HEK293 (cell line): ENCODE results near the gene PTPRH.
A peak's percentile ranks its signal among the peaks of the same experiment; 100 is the strongest.

Experiments
- GFI1B ChIP-seq: fragments of 450-650 bp; formaldehyde crosslinking; IDR thresholded peaks from 2 replicates; pipeline ENCODE4 v1.5.1; 2016; ENCODE audit warnings: missing biosample characterization, missing genetic modification characterization
- GLIS1 ChIP-seq: fragments of 450-650 bp; formaldehyde crosslinking; IDR thresholded peaks from 2 replicates; pipeline ENCODE4 v1.5.1; 2016; ENCODE audit warnings: missing biosample characterization, missing genetic modification characterization
- GLIS2 ChIP-seq: fragments of 450-650 bp; formaldehyde crosslinking; IDR thresholded peaks from 2 replicates; pipeline ENCODE4 v1.5.1; 2016; ENCODE audit warnings: missing biosample characterization, missing genetic modification characterization
- HOXC10 ChIP-seq: sonication (generic); formaldehyde crosslinking; IDR thresholded peaks from 2 replicates; pipeline ENCODE4 v1.8.1; 2023; ENCODE audit warnings: mild to moderate bottlenecking, missing genetic modification reagents
- KLF1 ChIP-seq: fragments of 450-650 bp; formaldehyde crosslinking; IDR thresholded peaks from 2 replicates; pipeline ENCODE4 v1.5.1; 2016; ENCODE audit warnings: missing biosample characterization, missing genetic modification characterization
- KLF8 ChIP-seq: fragments of 450-650 bp; formaldehyde crosslinking; IDR thresholded peaks from 2 replicates; pipeline ENCODE4 v1.5.1; 2016; ENCODE audit warnings: missing biosample characterization, missing genetic modification characterization
- PBX3 ChIP-seq: sonication (generic); formaldehyde crosslinking; IDR thresholded peaks from 2 replicates; pipeline ENCODE4 v1.8.1; 2022; ENCODE audit warnings: mild to moderate bottlenecking, moderate library complexity, missing genetic modification reagents
- PRDM10 ChIP-seq: fragments of 450-650 bp; formaldehyde crosslinking; IDR thresholded peaks from 2 replicates; pipeline ENCODE4 v1.5.1; 2016; ENCODE audit warnings: missing biosample characterization, missing genetic modification characterization
- PRDM6 ChIP-seq: fragments of 450-650 bp; formaldehyde crosslinking; IDR thresholded peaks from 2 replicates; pipeline ENCODE4 v1.5.1; 2017; ENCODE audit warnings: missing biosample characterization, missing genetic modification characterization
- SCRT2 ChIP-seq: fragments of 450-650 bp; formaldehyde crosslinking; IDR thresholded peaks from 2 replicates; pipeline ENCODE4 v1.5.1; 2016; ENCODE audit warnings: missing biosample characterization, missing genetic modification characterization
- SP2 ChIP-seq: fragments of 450-650 bp; formaldehyde crosslinking; IDR thresholded peaks from 2 replicates; pipeline ENCODE4 v1.5.1; 2016; ENCODE audit warnings: missing biosample characterization, missing genetic modification characterization
- WT1 ChIP-seq: fragments of 450-650 bp; formaldehyde crosslinking; IDR thresholded peaks from 2 replicates; pipeline ENCODE4 v1.5.1; 2016; ENCODE audit warnings: missing biosample characterization, missing genetic modification characterization
- ZBTB26 ChIP-seq: fragments of 450-650 bp; formaldehyde crosslinking; optimal IDR thresholded peaks from 2 replicates; pipeline ENCODE3; 2016; ENCODE audit warnings: missing biosample characterization, mild to moderate bottlenecking, missing genetic modification characterization
- ZBTB6 ChIP-seq: fragments of 450-650 bp; formaldehyde crosslinking; IDR thresholded peaks from 2 replicates; pipeline ENCODE4 v1.5.1; 2017; ENCODE audit warnings: missing biosample characterization, missing genetic modification characterization
- ZEB2 ChIP-seq: fragments of 450-650 bp; formaldehyde crosslinking; IDR thresholded peaks from 2 replicates; pipeline ENCODE4 v1.5.1; 2016; ENCODE audit warnings: missing biosample characterization, missing genetic modification characterization
- ZFHX2 ChIP-seq: fragments of 450-650 bp; formaldehyde crosslinking; conservative IDR thresholded peaks from 2 replicates; pipeline ENCODE4 v1.5.1; 2016; ENCODE audit warnings: missing biosample characterization, missing genetic modification characterization
- ZFP69B ChIP-seq: fragments of 450-650 bp; formaldehyde crosslinking; IDR thresholded peaks from 2 replicates; pipeline ENCODE4 v1.5.1; 2016; ENCODE audit warnings: missing biosample characterization, missing genetic modification characterization
- ZNF18 ChIP-seq: fragments of 450-650 bp; formaldehyde crosslinking; IDR thresholded peaks from 2 replicates; pipeline ENCODE4 v1.5.1; 2016; ENCODE audit warnings: missing biosample characterization, missing genetic modification characterization
- ZNF19 ChIP-seq: fragments of 450-650 bp; formaldehyde crosslinking; IDR thresholded peaks from 2 replicates; pipeline ENCODE4; 2016; ENCODE audit warnings: missing biosample characterization, missing genetic modification characterization, low read depth
- ZNF324 ChIP-seq: fragments of 450-650 bp; formaldehyde crosslinking; IDR thresholded peaks from 2 replicates; pipeline ENCODE4 v1.5.1; 2016; ENCODE audit warnings: missing biosample characterization, missing genetic modification characterization
- ZNF354C ChIP-seq: fragments of 450-650 bp; formaldehyde crosslinking; IDR thresholded peaks from 2 replicates; pipeline ENCODE4 v1.5.1; 2016; ENCODE audit warnings: missing biosample characterization, missing genetic modification characterization, low read depth, borderline replicate concordance
- ZNF391 ChIP-seq: fragments of 450-650 bp; formaldehyde crosslinking; IDR thresholded peaks from 2 replicates; pipeline ENCODE4 v1.5.1; 2016; ENCODE audit warnings: low read depth, missing biosample characterization, missing genetic modification characterization, borderline replicate concordance
- ZNF48 ChIP-seq: fragments of 450-650 bp; formaldehyde crosslinking; IDR thresholded peaks from 2 replicates; pipeline ENCODE4 v1.5.1; 2016; ENCODE audit warnings: missing biosample characterization, missing genetic modification characterization
- ZNF549 ChIP-seq: fragments of 450-650 bp; IDR thresholded peaks from 2 replicates; pipeline ENCODE4 v1.5.1; 2018; ENCODE audit warnings: missing biosample characterization, missing genetic modification characterization, mild to moderate bottlenecking, inconsistent platforms, moderate library complexity
- ZNF561 ChIP-seq: fragments of 450-650 bp; IDR thresholded peaks from 2 replicates; pipeline ENCODE4 v1.5.1; 2018; ENCODE audit warnings: missing biosample characterization, missing genetic modification characterization, borderline replicate concordance
- ZNF624 ChIP-seq: fragments of 450-650 bp; formaldehyde crosslinking; IDR thresholded peaks from 2 replicates; pipeline ENCODE4 v1.5.1; 2017; ENCODE audit warnings: missing biosample characterization, missing genetic modification characterization
- ZNF747 ChIP-seq: fragments of 450-650 bp; formaldehyde crosslinking; IDR thresholded peaks from 2 replicates; pipeline ENCODE4 v1.5.1; 2016; ENCODE audit warnings: missing biosample characterization, missing genetic modification characterization
- ZNF777 ChIP-seq: fragments of 450-650 bp; formaldehyde crosslinking; IDR thresholded peaks from 2 replicates; pipeline ENCODE4 v1.5.1; 2017; ENCODE audit warnings: missing biosample characterization, missing genetic modification characterization, borderline replicate concordance
- ZSCAN23 ChIP-seq: fragments of 450-650 bp; formaldehyde crosslinking; IDR thresholded peaks from 2 replicates; pipeline ENCODE4 v1.5.1; 2016; ENCODE audit warnings: missing biosample characterization, missing genetic modification characterization

PTPRH gene

GRCh38 chr19:55178781-55179599, 30.3 kb downstream of the PTPRH start (continued):
- TF ChIP-seq ZNF18 (tag by site-specific recombination) (no peak), KLF1 (tag by site-specific recombination) (peak; percentile 53; the same call in 1 of the 2 replicates), ZNF624 (tag by site-specific recombination) (no peak), GLIS2 (tag by site-specific recombination) (peak; percentile 37), ZNF391 (no peak), ZFHX2 (tag by site-specific recombination) (peak; percentile 33; the same call in 1 of the 2 replicates), WT1 (0 out of 2 replicates have a peak, but pooled peaks have one; percentile 21), PRDM10 (tag by site-specific recombination) (0 out of 2 replicates have a peak, but pooled peaks have one; percentile 31), ZEB2 (tag by site-specific recombination) (peak; percentile 32; the same call in 1 of the 2 replicates), KLF8 (peak; percentile 88), PRDM6 (no peak), ZNF777 (tag by site-specific recombination) (no peak), ZNF19 (no peak), ZBTB6 (tag by site-specific recombination) (0 out of 2 replicates have a peak, but pooled peaks have one; percentile 40), ZSCAN23 (no peak), GFI1B (tag by site-specific recombination) (no peak), ZNF561 (tag by site-specific recombination) (no peak), ZNF747 (tag by site-specific recombination) (no peak), PBX3 (CRISPR knock-in tag) (peak; percentile 66; the same call in 1 of the 2 replicates), ZFP69B (tag by site-specific recombination) (peak; percentile 97), SP2 (no peak; the same call in 1 of the 2 replicates), ZNF549 (tag by site-specific recombination) (no peak), ZBTB26 (tag by site-specific recombination) (peak; percentile 14), HOXC10 (CRISPR knock-in tag) (peak; percentile 88; the same call in 1 of the 2 replicates), ZNF354C (tag by site-specific recombination) (no peak), GLIS1 (tag by site-specific recombination) (peak; percentile 29; the same call in 1 of the 2 replicates), SCRT2 (no peak), ZNF324 (tag by site-specific recombination) (0 out of 2 replicates have a peak, but pooled peaks have one; percentile 42), ZNF48 (tag by site-specific recombination) (no peak)
